ENCODE data around the gene TTC9B.

- no peak for TF ChIP-seq TAF1 (IDR thresholded peaks at IDR 0.05; ENCODE audit: borderline replicate concordance, insufficient read depth, low read length)
- no peak for TF ChIP-seq SIN3A (IDR thresholded peaks at IDR 0.05; ENCODE audit: borderline replicate concordance, insufficient read depth, low read length)
- TF ChIP-seq POLR2AphosphoS5 (IDR thresholded peaks at IDR 0.05; ENCODE audit: low read depth, low read length) = no peak
- TF ChIP-seq REST (IDR thresholded peaks at IDR 0.05; ENCODE audit: insufficient read depth in 1 of 2, low read depth in 2 of 2, low read length in 2 of 2) = no peak
Measured at GRCh38 chr19:40254714-40255418, 36.7 kb upstream of the TTC9B start.
